A673 (cell line): ENCODE data around the gene CFAP68. TPM values are rescaled to one million over a fixed set of nuclear protein-coding genes. Genes with fewer than 3 reads are reported as not detected.

Source experiments
- BruUV-seq: library from RNA; stranded (reverse); fragments of 400-500 nt; replicated peaks from 2 replicates; lab custom pipeline; 2021; lab: Mats Ljungman, UMichigan
- CTCF ChIA-PET: fragments of 300-600 bp; sonication (Branson Sonifier 250); formaldehyde crosslinking; loops from one replicate; lab custom pipeline; 2022; ENCODE audit warnings: antibody characterized with exemption; lab: Charles Lee
- POLR2A ChIA-PET: fragments of 300-600 bp; sonication (Branson Sonifier 250); formaldehyde crosslinking; loops from one replicate; lab custom pipeline; 2022; ENCODE audit warnings: antibody characterized with exemption; ENCODE audit not compliant: low non-redundant PET; lab: Charles Lee
- DNase-seq: peaks from one replicate; pipeline ENCODE4 v3.0.0-alpha.2; 2015; ENCODE audit warnings: low spot score
- H3K27ac ChIP-seq: fragments of 200-600 bp; sonication (generic); 2 replicates; pipeline ENCODE4 v1.5.1; 2016; ENCODE audit warnings: mixed run types, low read depth, mild to moderate bottlenecking, mixed read lengths, antibody characterized with exemption, low read length; ENCODE audit not compliant: poor library complexity, severe bottlenecking
- H3K27me3 ChIP-seq: fragments of 200-600 bp; sonication (generic); replicated peaks from 2 replicates; pipeline ENCODE4 v1.6.1; 2017; ENCODE audit warnings: mixed run types, low read depth, mild to moderate bottlenecking, mixed read lengths, antibody characterized with exemption, low read length; ENCODE audit not compliant: insufficient read depth, poor library complexity
- H3K36me3 ChIP-seq: fragments of 200-600 bp; sonication (generic); 2 replicates; pipeline ENCODE4 v1.6.1; 2016; ENCODE audit warnings: mixed run types, mild to moderate bottlenecking, mixed read lengths, antibody characterized with exemption, low read length; ENCODE audit not compliant: insufficient read depth, poor library complexity, severe bottlenecking
- H3K4me1 ChIP-seq: fragments of 200-600 bp; sonication (generic); 2 replicates; pipeline ENCODE4 v1.6.1; 2017; ENCODE audit warnings: mixed run types, mild to moderate bottlenecking, mixed read lengths, antibody characterized with exemption, low read length; ENCODE audit not compliant: insufficient read depth, poor library complexity, severe bottlenecking
- H3K4me3 ChIP-seq: fragments of 200-600 bp; sonication (generic); 2 replicates; pipeline ENCODE4 v1.5.1; 2016; ENCODE audit warnings: low read depth, mixed run types, mild to moderate bottlenecking, mixed read lengths, low read length; ENCODE audit not compliant: poor library complexity, severe bottlenecking
- H3K9me3 ChIP-seq: fragments of 200-600 bp; sonication (generic); 2 replicates; pipeline ENCODE4 v1.6.1; 2016; ENCODE audit warnings: mixed run types, low read depth, mild to moderate bottlenecking, mixed read lengths, antibody characterized with exemption, low read length; ENCODE audit not compliant: poor library complexity, severe bottlenecking
- EZH2 ChIP-seq: fragments of 200-600 bp; sonication (generic); IDR thresholded peaks from 2 replicates; pipeline ENCODE4 v1.6.1; 2017; ENCODE audit warnings: borderline replicate concordance, low read depth, mild to moderate bottlenecking, mixed read lengths, antibody characterized with exemption, low read length; ENCODE audit not compliant: poor library complexity, severe bottlenecking
- intact Hi-C: fragments of 100-400 bp; cut with micrococcal nuclease; formaldehyde crosslinking; loops from one replicate; pipeline ENCODE4 v1.10.0; 2022; ENCODE audit not compliant: unreplicated experiment
- total RNA-seq: library from RNA; stranded (reverse); gene quantifications from 2 replicates; pipeline ENCODE4 v1.2.3, GENCODE V29; 2021
- TF ChIP-seq, protein P1 (sequence below): fragments of 300-800, 200-600 bp; sonication (generic); conservative IDR thresholded peaks from 2 replicates; pipeline ENCODE4 v1.5.1; 2017; ENCODE audit warnings: low read depth, mild to moderate bottlenecking, antibody characterized with exemption, low read length, moderate library complexity, mixed read lengths

CFAP68 gene
- total RNA-seq, 1 experiment from 2014 or later: 16.9 TPM

DNA sequence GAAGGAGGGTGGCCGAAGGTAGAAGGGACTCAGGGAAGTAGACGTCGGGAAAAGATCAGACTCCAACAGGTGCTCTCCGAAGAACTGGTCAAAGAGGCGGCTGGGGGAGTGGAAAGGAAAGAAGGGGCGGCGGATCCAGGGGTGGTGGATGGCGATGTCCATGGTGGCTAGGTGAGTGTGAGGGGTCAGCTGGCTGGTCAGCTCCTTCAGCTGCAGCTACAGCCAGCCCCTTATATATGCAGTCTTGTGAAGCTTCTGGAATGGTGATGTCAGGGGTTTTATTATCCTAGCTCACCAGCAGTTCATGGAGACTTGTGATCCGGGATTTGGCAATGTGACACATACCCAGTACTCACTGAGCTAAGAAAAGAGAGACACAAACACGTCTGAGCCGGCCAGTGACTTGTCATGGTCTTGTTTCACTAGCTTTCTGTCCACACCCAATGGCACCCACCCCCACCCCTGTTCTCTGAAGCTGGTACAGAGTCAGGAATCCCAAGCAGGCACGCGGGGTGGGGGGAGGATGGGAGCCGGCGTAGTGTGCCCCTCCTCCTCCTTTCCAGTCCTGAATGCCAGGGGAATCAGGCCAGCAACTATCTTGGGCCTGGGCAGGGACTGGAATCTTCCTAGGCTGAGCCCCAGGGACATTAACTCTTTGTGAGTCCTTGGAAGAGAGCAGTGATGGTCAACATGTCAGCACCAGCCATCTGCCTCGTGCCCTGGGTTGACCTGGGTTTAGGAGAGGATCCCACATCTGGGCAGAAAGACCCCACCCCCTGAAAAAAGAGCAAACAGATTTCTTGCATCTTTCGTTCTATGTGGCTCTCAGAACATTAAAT is 32.4 kb downstream of the CFAP68 start, which contains the start of gene CRYAB:
CRYAB (minus strand) TSS at position 208 of the 839 bp plus-strand sequence; CDS start at position 162, 46 bp downstream.
- Histone ChIP-seq H3K4me1 (peaks cover 4% of the 10 kb centered on the region), H3K9me3 (no peaks in the 10 kb centered on the region), H3K27ac (no peak within 1 kb of the TSS), H3K4me3 (no peak within 1 kb of the TSS), H3K27me3 (no peaks in the 10 kb centered on the region), H3K36me3 (no peaks in the 10 kb centered on the region)
- POLR2A ChIA-PET: no interaction called here
- no TSS peak for BruUV-seq
- no peak for DNase-seq
- CTCF ChIA-PET: no interaction called here
- TF ChIP-seq EZH2: no peak
- TF ChIP-seq, protein P1, sequence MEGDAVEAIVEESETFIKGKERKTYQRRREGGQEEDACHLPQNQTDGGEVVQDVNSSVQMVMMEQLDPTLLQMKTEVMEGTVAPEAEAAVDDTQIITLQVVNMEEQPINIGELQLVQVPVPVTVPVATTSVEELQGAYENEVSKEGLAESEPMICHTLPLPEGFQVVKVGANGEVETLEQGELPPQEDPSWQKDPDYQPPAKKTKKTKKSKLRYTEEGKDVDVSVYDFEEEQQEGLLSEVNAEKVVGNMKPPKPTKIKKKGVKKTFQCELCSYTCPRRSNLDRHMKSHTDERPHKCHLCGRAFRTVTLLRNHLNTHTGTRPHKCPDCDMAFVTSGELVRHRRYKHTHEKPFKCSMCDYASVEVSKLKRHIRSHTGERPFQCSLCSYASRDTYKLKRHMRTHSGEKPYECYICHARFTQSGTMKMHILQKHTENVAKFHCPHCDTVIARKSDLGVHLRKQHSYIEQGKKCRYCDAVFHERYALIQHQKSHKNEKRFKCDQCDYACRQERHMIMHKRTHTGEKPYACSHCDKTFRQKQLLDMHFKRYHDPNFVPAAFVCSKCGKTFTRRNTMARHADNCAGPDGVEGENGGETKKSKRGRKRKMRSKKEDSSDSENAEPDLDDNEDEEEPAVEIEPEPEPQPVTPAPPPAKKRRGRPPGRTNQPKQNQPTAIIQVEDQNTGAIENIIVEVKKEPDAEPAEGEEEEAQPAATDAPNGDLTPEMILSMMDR: no peak
- intact Hi-C loops: no loop called here

DNA sequence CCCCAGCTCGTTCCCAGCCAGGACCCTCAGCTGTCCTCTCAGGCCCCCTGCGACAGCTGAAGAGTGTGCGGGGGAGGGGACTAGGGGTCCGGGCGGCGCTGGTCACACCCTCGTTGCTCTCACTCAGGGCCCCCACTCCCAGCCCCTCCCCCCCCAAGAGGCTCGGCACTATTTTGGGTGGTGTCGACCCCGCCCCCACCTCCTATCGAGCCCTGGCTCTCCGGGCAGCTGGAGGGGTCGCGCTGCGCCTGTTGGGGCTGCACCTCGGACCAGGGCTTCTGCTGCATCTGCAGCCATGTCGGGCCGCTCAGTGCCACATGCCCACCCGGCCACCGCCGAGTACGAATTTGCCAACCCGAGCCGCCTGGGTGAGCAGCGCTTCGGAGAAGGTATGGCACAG is 33.2 kb downstream of the CFAP68 start, which contains the start of gene HSPB2:
HSPB2 (plus strand) TSS at position 200 of the 400 bp plus-strand sequence; CDS start at position 296, 96 bp downstream.
- no TSS peak for BruUV-seq
- DNase-seq: no peak
- TF ChIP-seq EZH2: no peak
- TF ChIP-seq, protein P1: no peak
- Histone ChIP-seq H3K36me3 (no peaks in the 10 kb centered on the region), H3K4me1 (peaks cover 4% of the 10 kb centered on the region), H3K27ac (no peak within 1 kb of the TSS), H3K4me3 (no peak within 1 kb of the TSS), H3K9me3 (no peaks in the 10 kb centered on the region), H3K27me3 (no peaks in the 10 kb centered on the region)
- ChIA-PET POLR2A (no interaction called here), CTCF (no interaction called here)
- intact Hi-C loops: no loop called here

DNA sequence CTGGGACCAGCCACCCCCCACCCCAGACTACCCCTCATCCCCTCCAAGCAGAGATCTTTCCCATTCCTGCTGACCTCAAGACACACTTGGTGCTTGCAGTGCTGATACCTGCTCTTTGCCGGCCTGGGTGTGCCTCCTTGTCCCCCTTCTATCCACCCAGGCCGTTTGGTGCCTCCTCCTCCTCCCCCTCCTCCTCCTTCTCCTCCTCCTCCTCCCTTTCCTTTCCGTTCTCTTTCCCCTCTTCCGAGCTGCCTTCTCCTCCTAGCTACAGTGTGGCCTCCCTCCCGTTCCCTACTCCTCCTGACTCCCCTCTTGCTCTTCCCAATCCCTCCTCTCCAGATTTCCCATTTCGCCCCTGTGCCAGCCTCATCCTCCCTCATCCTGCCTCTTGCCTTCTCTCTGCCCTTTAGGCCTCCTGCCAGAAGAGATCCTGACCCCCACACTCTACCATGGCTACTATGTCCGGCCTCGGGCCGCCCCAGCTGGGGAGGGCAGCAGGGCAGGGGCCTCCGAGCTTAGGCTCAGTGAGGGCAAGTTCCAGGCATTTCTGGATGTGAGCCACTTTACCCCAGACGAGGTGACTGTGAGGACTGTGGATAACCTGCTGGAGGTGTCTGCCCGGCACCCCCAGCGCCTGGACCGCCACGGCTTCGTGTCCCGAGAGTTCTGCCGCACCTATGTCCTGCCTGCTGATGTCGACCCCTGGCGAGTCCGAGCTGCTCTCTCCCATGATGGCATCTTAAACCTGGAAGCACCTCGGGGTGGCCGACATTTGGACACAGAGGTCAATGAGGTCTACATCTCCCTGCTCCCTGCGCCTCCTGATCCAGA is 33.9 kb downstream of the CFAP68 start:
- H3K9me3 ChIP-seq: no peaks in the 10 kb centered on the region
- POLR2A ChIA-PET: no interaction called here
- DNase-seq: no peak
- H3K4me1 ChIP-seq: peaks cover 9% of the 10 kb centered on the region
- H3K4me3 ChIP-seq: no peak overlapping the region
- H3K36me3 ChIP-seq: no peaks in the 10 kb centered on the region
- CTCF ChIA-PET: no interaction called here
- no TSS peak for BruUV-seq
- H3K27ac ChIP-seq: no peak overlapping the region
- H3K27me3 ChIP-seq: no peaks in the 10 kb centered on the region
- intact Hi-C loops: no loop called here
- no peak for TF ChIP-seq EZH2
- TF ChIP-seq, protein P1: no peak
